K562 (cell line): ENCODE data around the gene FANCC. TPM values are rescaled to one million over a fixed set of nuclear protein-coding genes. Genes with fewer than 3 reads are reported as not detected.

Source experiments
- ATAC-seq: fragments of 200-7000 bp; cut with Tn5 transposase; 3 replicates; pipeline ENCODE4 v1.9.1; 2020; ENCODE audit warnings: moderate library complexity
- BruUV-seq: library from RNA; stranded (reverse); fragments of 400-500 nt; replicated peaks from 2 replicates; lab custom pipeline; 2021; lab: Mats Ljungman, UMichigan
- CTCF ChIA-PET: fragments of 300-600 bp; formaldehyde crosslinking; extraction: SDS; loops from one replicate; lab custom pipeline; 2021; ENCODE audit warnings: low intra/inter-chr PET ratio; lab: Yijun Ruan, JAX
- POLR2A ChIA-PET: fragments of 300-600, 350-650 bp; sonication (Branson Sonifier 250); formaldehyde crosslinking; extraction: SDS; loops from one replicate; lab custom pipeline; 2021; ENCODE audit warnings: antibody characterized with exemption, inconsistent platforms; lab: Yijun Ruan, JAX
- DNase-seq, 4 experiments: peaks; one replicate each; pipeline versions ENCODE4 v3.0.0 to v3.0.0-alpha.2; 2011 to 2018; ENCODE audit warnings: low spot score in 3 of 4, mixed read lengths in 3 of 4; ENCODE audit errors: extremely low read depth in 1 of 4
- FAIRE-seq: peaks from 2 replicates; lab custom pipeline; 2011; peaks lifted over from hg19 to GRCh38; lab: Jason Lieb, UNC
- H2AFZ ChIP-seq: 2 replicates; pipeline ENCODE4 v1.6.0; 2011; ENCODE audit warnings: low read depth, low read length, control low read depth, inconsistent platforms
- H3K27ac ChIP-seq: fragments of 200-600 bp; 3 replicates; pipeline ENCODE4 v1.8.0; 2011; ENCODE audit warnings: low read depth, mild to moderate bottlenecking, control low read depth, inconsistent platforms, low read length, moderate library complexity, mixed read lengths; ENCODE audit errors: extremely low read depth
- H3K27me3 ChIP-seq, 2 experiments: fragments of 300-600 bp in 1 of 2; 2 replicates in 1 of 2; 3 replicates in 1 of 2; pipeline versions ENCODE4 v1.6.0 to v1.8.0; 2011; ENCODE audit warnings: inconsistent platforms in 2 of 2, low read length in 2 of 2, mild to moderate bottlenecking in 1 of 2, mixed read lengths in 1 of 2, moderate library complexity in 1 of 2; ENCODE audit not compliant: control insufficient read depth in 2 of 2, insufficient read depth in 2 of 2
- H3K36me3 ChIP-seq: fragments of 300-600 bp; 3 replicates; pipeline ENCODE4 v1.8.0; 2011; ENCODE audit warnings: mild to moderate bottlenecking, low read length, inconsistent platforms; ENCODE audit not compliant: control insufficient read depth, insufficient read depth
- H3K4me1 ChIP-seq, 2 experiments: fragments of 200-600 bp in 1 of 2; replicated peaks in 1 of 2; 2 replicates in 1 of 2; 3 replicates in 1 of 2; pipeline versions ENCODE4 v1.5.1 to v1.8.0; 2011; ENCODE audit warnings: inconsistent platforms in 2 of 2, low read length in 2 of 2, mild to moderate bottlenecking in 1 of 2, mixed read lengths in 1 of 2, moderate library complexity in 1 of 2; ENCODE audit not compliant: control insufficient read depth in 2 of 2, insufficient read depth in 2 of 2
- H3K4me2 ChIP-seq: 2 replicates; pipeline ENCODE4 v1.6.1; 2011; ENCODE audit warnings: low read length, control low read depth, inconsistent platforms, mixed read lengths; ENCODE audit not compliant: insufficient read depth
- H3K4me3 ChIP-seq: fragments of 200-600 bp; sonication (generic), shearing (Covaris generic); 2 replicates; pipeline ENCODE4 v1.5.1; 2016; ENCODE audit warnings: control low read depth, inconsistent platforms
- H3K79me2 ChIP-seq: fragments of 200-600 bp; 3 replicates; pipeline ENCODE4 v1.8.0; 2011; ENCODE audit warnings: low read length, inconsistent platforms; ENCODE audit not compliant: control insufficient read depth, insufficient read depth
- H3K9ac ChIP-seq, 2 experiments: 2 replicates each; pipeline versions ENCODE4 v1.6.0 to v1.6.1; 2011; ENCODE audit warnings: low read depth in 2 of 2, low read length in 2 of 2, control low read depth in 1 of 2, inconsistent platforms in 1 of 2, mild to moderate bottlenecking in 1 of 2, mixed read lengths in 1 of 2; ENCODE audit not compliant: insufficient read depth in 1 of 2
- H3K9me1 ChIP-seq: one replicate; pipeline ENCODE4 v1.6.0; 2011; ENCODE audit warnings: inconsistent platforms, mild to moderate bottlenecking, low read length, moderate library complexity; ENCODE audit not compliant: control insufficient read depth, insufficient read depth
- H3K9me3 ChIP-seq: replicated peaks from 2 replicates; pipeline ENCODE4 v1.5.1; 2011; ENCODE audit warnings: low read depth, low read length, inconsistent platforms; ENCODE audit not compliant: control insufficient read depth, insufficient read depth
- H4K20me1 ChIP-seq: replicated peaks from 2 replicates; pipeline ENCODE4 v1.6.1; 2011; ENCODE audit warnings: low read length, inconsistent platforms, mixed read lengths; ENCODE audit not compliant: control insufficient read depth, insufficient read depth
- CBX2 ChIP-seq: fragments of 200-600 bp; sonication (generic); IDR thresholded peaks from one replicate; pipeline ENCODE4 v1.6.1; 2012; ENCODE audit warnings: mild to moderate bottlenecking, low read length, inconsistent platforms; ENCODE audit not compliant: insufficient read depth, poor library complexity, severe bottlenecking
- ELF2 ChIP-seq: fragments of 250-450 bp; sonication (Bioruptor Pico); IDR thresholded peaks from 2 replicates; pipeline ENCODE4 v1.5.0; 2021; ENCODE audit warnings: mild to moderate bottlenecking
- FOXM1 ChIP-seq, 2 experiments: fragments of 450-650 bp in 1 of 2; sonication (generic) in 1 of 2; formaldehyde crosslinking in 1 of 2; IDR thresholded peaks; 2 replicates each; pipeline versions ENCODE4 v1.6.1 to v1.9.0; 2017 to 2022; ENCODE audit warnings: low read depth in 2 of 2, mild to moderate bottlenecking in 2 of 2, missing genetic modification reagents in 1 of 2, moderate library complexity in 1 of 2
- HIVEP1 ChIP-seq: fragments of 250-450 bp; sonication (Bioruptor Pico); IDR thresholded peaks from 2 replicates; pipeline ENCODE4 v1.4.0; 2020; ENCODE audit warnings: mild to moderate bottlenecking
- MEF2A ChIP-seq: IDR thresholded peaks from 2 replicates; pipeline ENCODE4 v1.6.1; 2011; ENCODE audit warnings: low read depth, mild to moderate bottlenecking, low read length, moderate library complexity; ENCODE audit not compliant: control insufficient read depth
- RUNX1 ChIP-seq: sonication (generic); IDR thresholded peaks from 2 replicates; pipeline ENCODE4 v1.6.1; 2016; ENCODE audit warnings: antibody characterized with exemption, low read depth
- SNAPC5 ChIP-seq: fragments of 250-450 bp; sonication (Bioruptor Pico); IDR thresholded peaks from 2 replicates; pipeline ENCODE4 v1.8.0; 2021; ENCODE audit warnings: moderate library complexity, mild to moderate bottlenecking, inconsistent platforms
- ZNF395 ChIP-seq: fragments of 200-800 bp; sonication (Bioruptor generic); IDR thresholded peaks from 2 replicates; pipeline ENCODE4 v1.6.1; 2017; ENCODE audit warnings: missing genetic modification characterization, missing compliant biosample characterization
- WGBS: fragments of 100-300 bp; shearing (Covaris generic); methylation state at CpG from one replicate; pipeline ENCODE4 v1.1.6; 2016; ENCODE audit warnings: low coverage, mixed read lengths; ENCODE audit not compliant: insufficient coverage; ENCODE audit errors: missing lambda C conversion rate; 5-methylcytosine and 5-hydroxymethylcytosine counted together
- in situ Hi-C: fragments of 300-500 bp; cut with MboI; formaldehyde crosslinking; loops from 4 replicates; pipeline ENCODE4 v1.15.0; 2018; ENCODE audit warnings: inconsistent platforms, mixed read lengths
- intact Hi-C: fragments of 100-400 bp; cut with micrococcal nuclease; formaldehyde crosslinking; loops from 2 replicates; pipeline ENCODE4 v1.14.2; 2022
- polyA plus RNA-seq, 8 experiments: library from polyadenylated mRNA; depleted of rRNA in 4 of 8; stranded (reverse) in 5 of 8; unstranded in 3 of 8; fragments of >200 nt; fragmentation: Nextera tagmentation in 2 of 8; fragmentation: Illumina TruSeq in 1 of 8; extraction: Ambion mirVana in 2 of 8; extraction: Trizol in 1 of 8; gene quantifications; 2 replicates each; pipeline versions ENCODE4 v1.2.1 to v1.2.3, GENCODE V29; 2011 to 2014; ENCODE audit warnings: inconsistent platforms in 1 of 8, missing spikeins in 1 of 8
- total RNA-seq, 7 experiments: library from RNA; depleted of rRNA in 6 of 7; stranded (reverse); fragments of >200 nt in 6 of 7; fragmentation: Illumina TruSeq in 2 of 7; extraction: Trizol in 2 of 7; gene quantifications; 2 replicates each; pipeline versions ENCODE4 v1.2.1 to v1.2.3, GENCODE V29; 2011 to 2021; ENCODE audit warnings: low replicate concordance in 1 of 7

FANCC gene
- total and polyA plus RNA-seq, 9 of the 15 experiments (the other 6 are each of a cell fraction or from before 2014, with no cell fraction given): 4.6 to 18.4 (median 14.2) TPM

GRCh38 chr9:95346021-95346420 lies 28.5 kb upstream of the FANCC start:
- ChIA-PET CTCF (no interaction called here), POLR2A (no interaction called here)
- Histone ChIP-seq H2AFZ (no peak overlapping the region), H3K9ac (no peak overlapping the region), H3K9me1 (no peaks in the 10 kb centered on the region), H4K20me1 (no peaks in the 10 kb centered on the region), H3K79me2 (no peaks in the 10 kb centered on the region), H3K4me2 (no peak overlapping the region), H3K9me3 (no peaks in the 10 kb centered on the region), H3K36me3 (no peaks in the 10 kb centered on the region), H3K4me3 (no peak overlapping the region), H3K27me3 (peaks cover 2 to 21% of the 10 kb centered on the region in 2 experiments; a peak in 2 of 5 replicates), H3K27ac (no peak overlapping the region), H3K4me1 (peaks cover 0 to 15% of the 10 kb centered on the region in 2 experiments; a peak in 2 of 5 replicates)
- DNase-seq (no peak), FAIRE-seq (no peak), ATAC-seq (no peak)
- WGBS: 11% methylated on average over 4 of the region's 4 CpGs
- intact Hi-C loops: no loop called here
- BruUV-seq: no TSS peak
- no peak for TF ChIP-seq ZNF395 (CRISPR knock-in tag)
- no peak for TF ChIP-seq CBX2
- TF ChIP-seq ELF2 (CRISPR knock-in tag): no peak
- TF ChIP-seq RUNX1: no peak
- TF ChIP-seq MEF2A: no peak
- no peak for TF ChIP-seq FOXM1 (IDR thresholded peaks at IDR 0.05; ENCODE audit: low read depth)
- TF ChIP-seq FOXM1 (CRISPR knock-in tag; IDR thresholded peaks at IDR 0.05; ENCODE audit: low read depth): no peak
- TF ChIP-seq SNAPC5 (CRISPR knock-in tag): no peak
- TF ChIP-seq HIVEP1 (CRISPR knock-in tag): no peak
- in situ Hi-C loops: no loop called here
